MCF 10A (cell line): Measurements from ENCODE around the gene ALPG. TPM values are rescaled to one million over a fixed set of nuclear protein-coding genes. Genes with fewer than 3 reads are reported as not detected.

Source experiments
- BruUV-seq: library from RNA; stranded (reverse); fragments of 400-500 nt; replicated peaks from 2 replicates; lab custom pipeline; 2021; lab: Mats Ljungman, UMichigan
- CTCF ChIA-PET: fragments of 300-600 bp; sonication (Branson Sonifier 250); formaldehyde crosslinking; extraction: SDS; loops from one replicate; lab custom pipeline; 2021; ENCODE audit warnings: antibody characterized with exemption, inconsistent platforms; lab: Yijun Ruan, JAX
- POLR2A ChIA-PET: fragments of 300-600, 350-650 bp; sonication (Branson Sonifier 250); formaldehyde crosslinking; extraction: SDS; loops from one replicate; lab custom pipeline; 2020; ENCODE audit warnings: antibody characterized with exemption, inconsistent platforms; lab: Yijun Ruan, JAX
- DNase-seq: peaks from one replicate; pipeline ENCODE4 v3.0.0-alpha.2; 2018; ENCODE audit not compliant: unreplicated experiment
- H3K27ac Mint-ChIP-seq: one replicate; pipeline ENCODE4 v1.8.0; 2022; ENCODE audit warnings: mild to moderate bottlenecking, low read depth, mixed read lengths; ENCODE audit not compliant: unreplicated experiment
- H3K27me3 Mint-ChIP-seq: one replicate; pipeline ENCODE4 v1.8.0; 2022; ENCODE audit warnings: mixed read lengths; ENCODE audit not compliant: insufficient read depth, unreplicated experiment
- H3K36me3 Mint-ChIP-seq: one replicate; pipeline ENCODE4 v1.8.0; 2022; ENCODE audit warnings: mild to moderate bottlenecking, moderate library complexity, mixed read lengths; ENCODE audit not compliant: insufficient read depth, unreplicated experiment
- H3K4me1 Mint-ChIP-seq: one replicate; pipeline ENCODE4 v1.8.0; 2022; ENCODE audit warnings: mixed read lengths; ENCODE audit not compliant: insufficient read depth, unreplicated experiment
- H3K4me3 Mint-ChIP-seq: one replicate; pipeline ENCODE4 v1.8.0; 2022; ENCODE audit warnings: mild to moderate bottlenecking, moderate library complexity, mixed read lengths; ENCODE audit not compliant: unreplicated experiment
- H3K9me3 Mint-ChIP-seq: one replicate; pipeline ENCODE4 v1.8.0; 2022; ENCODE audit warnings: mixed read lengths; ENCODE audit not compliant: unreplicated experiment
- CTCF ChIP-seq: fragments of 200-600 bp; IDR thresholded peaks from one replicate; pipeline ENCODE4 v1.8.0; 2022; ENCODE audit warnings: antibody characterized with exemption, mild to moderate bottlenecking; ENCODE audit not compliant: unreplicated experiment
- intact Hi-C: fragments of 100-400 bp; cut with micrococcal nuclease; formaldehyde crosslinking; loops from 2 replicates; pipeline ENCODE4 v1.14.1; 2022
- total RNA-seq: library from RNA; stranded (reverse); gene quantifications from 2 replicates; pipeline ENCODE4 v1.2.3, GENCODE V29; 2022

ALPG gene
- total RNA-seq, 1 experiment from 2014 or later = not detected

GRCh38 chr2:232386490-232386739 lies 20.2 kb upstream of the ALPG start:
- DNase-seq = no peak
- Mint-ChIP-seq H3K4me1 (no peaks in the 10 kb centered on the region), H3K36me3 (no peaks in the 10 kb centered on the region), H3K9me3 (no peaks in the 10 kb centered on the region), H3K4me3 (no peak overlapping the region), H3K27ac (no peak overlapping the region), H3K27me3 (peaks cover 60% of the 10 kb centered on the region)
- no TSS peak for BruUV-seq
- no peak for TF ChIP-seq CTCF
- ChIA-PET CTCF (no interaction called here), POLR2A (interaction anchor here (1.3 kb wide), 1 partner anchor 14 kb away, joined by 4 read pairs; no protein-coding TSS in a partner anchor)
- intact Hi-C loops = no loop called here

- BruUV-seq = no TSS peak
- no peak overlapping the region for H3K27ac Mint-ChIP-seq
- ChIA-PET CTCF (no interaction called here), POLR2A (no interaction called here)
- H3K9me3 Mint-ChIP-seq = no peaks in the 10 kb centered on the region
- H3K4me3 Mint-ChIP-seq = no peak overlapping the region
- H3K36me3 Mint-ChIP-seq = no peaks in the 10 kb centered on the region
- peaks cover 60% of the 10 kb centered on the region for H3K27me3 Mint-ChIP-seq
- no peak for DNase-seq
- intact Hi-C loops = no loop called here
- no peak for TF ChIP-seq CTCF
- H3K4me1 Mint-ChIP-seq = no peaks in the 10 kb centered on the region
Measured at GRCh38 chr2:232386740-232387450, 19.7 kb upstream of the ALPG start.

DNA sequence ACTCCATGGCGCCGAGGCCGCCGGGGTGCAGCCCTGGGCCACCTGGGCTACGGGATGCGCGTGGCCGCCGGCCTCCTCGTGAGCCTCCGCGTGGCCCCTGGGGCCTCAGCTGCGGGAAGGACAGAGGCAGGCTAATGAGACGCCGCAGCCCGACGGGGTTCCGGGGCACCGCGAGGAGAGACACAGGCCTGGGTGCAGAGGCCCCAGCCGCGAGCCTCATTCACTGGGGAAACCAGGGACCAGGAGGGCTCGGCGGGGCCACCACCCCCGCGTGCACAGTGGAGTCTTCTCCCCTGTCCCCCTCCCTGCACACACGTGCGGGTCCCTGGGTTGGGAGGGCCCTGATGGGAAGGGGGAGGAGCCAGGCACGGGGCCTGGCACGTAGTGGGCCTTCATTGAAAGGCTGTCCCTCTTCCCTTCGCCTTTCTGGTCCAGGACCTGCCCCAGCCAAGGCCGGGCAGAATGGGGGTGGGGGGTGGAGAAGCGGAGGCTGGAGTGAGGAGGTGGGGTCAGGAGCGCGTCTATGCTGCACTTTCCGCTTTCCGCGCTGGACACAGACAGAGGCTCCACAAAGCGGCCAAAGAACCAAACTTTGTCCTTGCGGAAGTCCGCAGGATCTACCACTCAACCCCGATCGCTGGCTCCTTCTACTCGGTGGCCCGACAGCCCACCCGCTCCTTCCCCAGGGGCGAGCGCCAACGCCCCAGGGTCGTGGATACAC lies 19.0 kb upstream of the ALPG start:
- H3K9me3 Mint-ChIP-seq = no peaks in the 10 kb centered on the region
- POLR2A ChIA-PET = no interaction called here
- no peak for TF ChIP-seq CTCF
- no peaks in the 10 kb centered on the region for H3K4me1 Mint-ChIP-seq
- BruUV-seq = no TSS peak
- intact Hi-C loops = no loop called here
- no peak overlapping the region for H3K27ac Mint-ChIP-seq
- peaks cover 60% of the 10 kb centered on the region for H3K27me3 Mint-ChIP-seq
- CTCF ChIA-PET = no interaction called here
- no peak overlapping the region for H3K4me3 Mint-ChIP-seq
- H3K36me3 Mint-ChIP-seq = no peaks in the 10 kb centered on the region
- DNase-seq = no peak

- TF ChIP-seq CTCF = no peak
- no peaks in the 10 kb centered on the region for H3K4me1 Mint-ChIP-seq
- BruUV-seq = no TSS peak
- H3K36me3 Mint-ChIP-seq = no peaks in the 10 kb centered on the region
- H3K9me3 Mint-ChIP-seq = no peaks in the 10 kb centered on the region
- no peak overlapping the region for H3K27ac Mint-ChIP-seq
- POLR2A ChIA-PET = no interaction called here
- intact Hi-C loops = no loop called here
- DNase-seq = no peak
- H3K4me3 Mint-ChIP-seq = no peak overlapping the region
- CTCF ChIA-PET = no interaction called here
- H3K27me3 Mint-ChIP-seq = peaks cover 60% of the 10 kb centered on the region
Measured at GRCh38 chr2:232388324-232388891, 18.2 kb upstream of the ALPG start.
